ENCODE results near the gene SPG11.
A peak's percentile ranks its signal among the peaks of the same experiment; 100 is the strongest.
"Not testable (repeated sequence)": the region's sequence is repeated elsewhere in the genome, so short reads cannot be mapped to it uniquely, and the experiment has no call there.

The SPG11 gene

DNA sequence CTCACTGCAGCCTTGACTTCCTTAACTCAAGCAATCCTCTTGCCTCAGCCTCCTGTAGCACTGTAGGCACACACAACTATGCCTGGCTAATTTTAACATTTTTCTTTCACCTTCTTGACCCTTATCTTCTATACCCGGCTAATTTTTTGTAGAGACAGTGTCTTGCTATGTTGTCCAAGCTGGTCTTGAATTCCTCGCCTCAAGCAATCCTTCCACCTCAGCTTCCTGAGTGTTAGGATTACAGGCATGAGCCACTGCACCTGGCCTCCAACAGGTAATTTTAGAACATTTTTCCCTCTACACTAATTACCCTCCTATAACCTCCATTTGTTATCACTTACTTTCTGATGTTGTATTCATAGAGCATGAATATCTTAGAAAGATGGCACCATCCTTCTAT is 60.3 kb downstream of the SPG11 start:
- DNase-seq = no peak

DNA sequence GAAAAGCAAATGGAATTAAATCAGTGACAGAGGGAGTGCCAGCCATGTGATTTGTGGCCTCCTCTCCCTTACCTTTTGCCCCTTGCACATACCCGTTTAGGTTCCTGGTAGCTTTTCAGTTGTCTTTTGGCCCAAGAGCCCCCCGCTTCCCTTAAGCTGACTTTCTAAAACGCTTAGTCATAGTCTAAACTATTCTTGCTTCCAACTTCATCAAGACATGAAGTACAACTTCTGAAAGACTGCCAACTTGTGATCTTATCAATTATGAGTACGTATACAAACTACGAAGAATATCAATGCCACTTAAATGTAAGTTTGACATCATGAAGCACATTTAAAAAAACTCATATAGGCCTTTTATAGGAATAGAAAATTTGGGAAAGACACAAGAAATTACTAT is 64.6 kb downstream of the SPG11 start:
- no peak for DNase-seq

DNA sequence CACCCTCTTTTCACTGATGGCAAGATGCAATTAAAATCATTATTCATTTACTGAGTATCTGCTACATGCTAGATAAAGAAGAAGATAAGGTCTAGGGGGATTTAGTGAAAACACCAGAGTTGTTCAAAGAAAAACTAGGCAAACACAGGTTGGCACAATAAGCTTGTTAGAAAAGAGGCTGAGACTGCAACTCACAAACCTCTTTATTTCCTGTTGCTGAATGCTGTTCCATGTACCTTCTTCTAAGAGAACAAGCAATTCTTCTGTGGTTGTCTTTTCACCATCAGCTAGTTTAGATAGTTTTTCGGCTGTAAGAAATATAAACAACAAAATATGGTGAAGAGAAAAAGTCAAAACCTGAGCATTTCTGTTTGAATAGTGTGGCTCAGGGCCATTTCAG is 65.4 kb downstream of the SPG11 start:
- no peak for DNase-seq

DNA sequence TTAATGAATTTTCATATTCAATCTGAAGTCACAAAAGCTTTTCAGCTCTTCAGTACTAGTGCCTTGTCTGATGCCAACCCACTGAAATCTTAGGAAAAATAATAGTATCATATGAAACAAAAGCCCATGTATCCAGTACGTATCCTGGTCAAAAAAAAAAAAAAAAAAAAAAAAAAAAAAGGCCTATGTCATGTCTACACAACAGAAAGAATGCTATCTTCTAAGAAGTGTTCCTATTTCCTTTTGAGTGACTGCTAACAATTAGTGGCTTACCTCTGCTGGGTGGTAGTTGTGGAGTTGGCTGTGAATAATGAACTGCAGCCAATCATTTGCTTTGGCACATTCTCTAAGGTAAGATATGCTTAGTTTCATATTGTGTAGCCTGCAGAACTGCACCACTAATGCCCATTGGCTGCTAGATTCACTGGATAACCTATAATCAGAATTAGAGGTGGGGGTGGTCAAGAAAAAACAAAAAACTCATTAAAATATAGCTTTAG is 66.9 kb downstream of the SPG11 start:
- no peak for DNase-seq

DNA sequence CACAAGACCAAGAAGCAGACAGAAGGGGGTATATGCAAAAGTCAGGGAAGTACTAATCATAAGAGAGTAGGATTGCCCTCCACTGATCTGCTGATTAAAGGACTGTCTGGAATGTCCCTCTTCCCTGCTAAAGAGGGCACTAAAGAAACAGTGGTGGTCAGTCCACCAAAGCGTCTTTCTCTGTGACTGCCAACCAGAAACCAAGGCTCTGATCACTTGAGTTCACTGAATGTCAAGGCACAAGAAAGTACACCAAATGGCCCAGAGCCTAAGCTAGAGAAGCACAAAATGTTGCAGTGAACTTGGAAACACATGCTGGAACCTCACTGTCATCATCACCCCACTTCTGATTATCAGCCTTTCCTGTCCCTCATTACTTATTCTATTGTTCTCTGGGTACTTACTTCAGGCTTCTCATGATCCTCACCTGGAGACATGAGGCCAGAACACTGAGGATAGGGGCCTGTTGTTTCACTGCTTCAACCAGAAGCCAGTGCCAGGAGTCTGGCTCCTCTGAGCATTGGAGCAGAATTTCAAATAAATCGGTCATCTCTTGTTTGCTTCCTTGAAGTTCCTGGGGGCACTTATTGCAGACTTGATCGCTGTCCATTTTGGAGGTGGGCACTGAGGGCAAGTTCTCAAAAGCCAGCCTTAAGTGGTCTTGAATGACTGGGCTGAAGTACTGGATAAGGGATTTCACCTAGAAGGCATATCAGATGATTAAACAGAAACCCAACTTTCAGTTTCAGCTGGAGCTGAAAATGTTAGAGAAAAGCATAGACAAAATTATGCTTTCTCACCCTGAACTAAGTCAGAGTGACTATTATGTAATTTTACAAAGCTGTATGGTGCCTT is 67.6 kb downstream of the SPG11 start:
- DNase-seq = no peak

DNA sequence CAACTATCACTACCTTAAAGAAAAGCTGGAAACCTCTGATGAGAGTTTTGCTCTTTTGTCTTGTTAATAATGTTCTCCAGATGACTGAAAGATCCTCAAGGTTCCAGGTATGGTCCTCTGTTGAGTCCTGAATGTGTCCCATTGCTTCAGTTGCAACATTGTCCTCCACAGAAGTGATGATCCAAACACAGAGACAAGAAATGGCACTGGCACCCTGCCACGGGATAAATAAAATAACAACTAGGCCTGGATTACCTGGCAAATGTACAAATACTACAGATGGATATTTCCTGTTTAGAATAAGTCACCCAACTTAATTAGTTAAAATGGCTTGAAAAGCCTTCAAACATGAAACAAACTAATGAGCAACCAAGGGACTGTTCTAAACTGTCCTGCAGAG is 68.2 kb downstream of the SPG11 start:
- DNase-seq = no peak

DNA sequence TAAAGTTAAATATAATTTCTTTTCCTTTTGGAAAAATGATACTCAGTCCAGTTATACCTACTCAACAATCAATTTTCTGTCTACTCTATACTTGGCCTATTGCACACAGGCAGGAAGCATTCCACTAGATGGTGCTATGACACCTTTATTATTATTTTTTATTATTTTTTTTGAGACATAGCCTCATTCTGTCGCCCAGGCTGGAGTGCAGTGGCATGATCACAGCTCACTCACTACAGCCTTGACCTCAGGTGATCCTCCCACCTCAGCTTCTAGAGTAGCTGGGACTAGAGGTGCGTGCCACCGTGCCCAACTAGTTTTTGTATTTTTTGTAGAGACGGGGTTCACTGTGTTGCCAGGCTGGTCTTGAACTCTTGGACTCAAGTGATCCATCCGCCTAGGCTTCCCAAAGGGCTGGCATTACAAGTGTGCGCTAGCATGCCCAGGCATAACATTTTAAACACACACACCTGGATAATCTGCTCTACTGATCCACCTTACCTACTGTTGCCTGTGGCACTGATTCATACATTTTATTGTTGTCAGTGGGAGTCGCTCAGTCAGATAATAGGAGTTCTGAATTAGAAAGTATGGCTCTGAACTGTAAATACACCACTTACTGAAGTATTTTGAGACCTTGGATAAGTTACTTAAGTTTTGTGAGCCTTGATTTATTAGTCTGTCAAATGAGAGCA is 70.3 kb downstream of the SPG11 start:
- peak; percentile 35 for DNase-seq

DNA sequence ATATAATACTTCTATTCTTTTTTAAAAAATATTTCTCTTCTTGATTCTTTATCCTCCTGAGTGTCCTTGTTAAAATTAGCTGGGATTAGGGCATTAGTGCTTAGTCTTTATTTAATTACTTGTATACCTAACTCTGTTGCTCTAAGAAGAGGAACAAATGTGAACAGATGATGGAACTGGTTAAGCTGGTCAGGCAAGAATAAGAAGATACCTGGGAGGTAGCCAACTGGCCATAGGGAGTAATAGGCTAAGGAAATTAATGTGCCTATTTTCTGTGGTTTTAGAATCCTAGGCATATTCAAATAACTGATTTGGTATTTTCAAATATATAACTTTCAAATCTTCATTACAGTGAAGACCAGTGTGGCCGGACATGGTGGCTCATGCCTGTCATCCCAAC is 72.1 kb downstream of the SPG11 start:
- DNase-seq = no peak

DNA sequence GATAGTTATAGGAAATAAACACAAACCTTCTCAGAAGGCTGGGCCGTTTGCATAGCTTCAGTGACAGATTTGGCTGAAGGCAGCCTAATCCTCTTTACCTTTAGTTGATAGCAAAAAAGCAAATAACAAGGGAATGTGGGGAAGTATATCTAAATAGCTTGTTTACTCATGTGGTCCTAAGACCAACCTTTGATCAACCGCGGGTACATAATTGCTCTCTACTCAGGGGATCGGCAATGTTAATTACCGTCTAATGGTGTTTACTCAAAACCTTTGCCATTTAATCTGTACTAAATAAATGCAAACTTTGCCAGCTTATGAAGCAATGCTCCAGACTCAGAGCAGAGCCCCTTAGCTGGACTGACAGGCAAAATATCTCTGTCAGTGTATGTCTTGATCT is 74.9 kb downstream of the SPG11 start:
- no peak for DNase-seq

DNA sequence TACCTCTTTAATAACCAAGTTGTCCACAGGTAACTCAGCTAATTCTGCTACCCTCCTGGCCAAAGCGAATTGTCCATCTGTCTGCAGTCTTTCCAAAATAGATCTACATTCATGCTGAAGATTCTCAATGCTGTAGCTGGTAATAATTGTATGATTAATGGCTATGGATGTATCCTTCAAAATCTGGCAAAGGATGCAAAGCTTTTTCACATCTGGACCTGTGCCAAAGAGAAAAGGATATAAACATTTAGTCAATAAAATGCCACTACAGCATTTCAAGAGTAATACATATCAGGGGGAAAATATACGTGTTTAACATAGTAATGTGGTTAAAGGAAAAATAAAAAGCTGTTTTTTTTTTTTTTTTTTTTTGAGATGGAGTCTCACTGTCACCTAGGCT is 77.8 kb downstream of the SPG11 start:
- DNase-seq = no peak

DNA sequence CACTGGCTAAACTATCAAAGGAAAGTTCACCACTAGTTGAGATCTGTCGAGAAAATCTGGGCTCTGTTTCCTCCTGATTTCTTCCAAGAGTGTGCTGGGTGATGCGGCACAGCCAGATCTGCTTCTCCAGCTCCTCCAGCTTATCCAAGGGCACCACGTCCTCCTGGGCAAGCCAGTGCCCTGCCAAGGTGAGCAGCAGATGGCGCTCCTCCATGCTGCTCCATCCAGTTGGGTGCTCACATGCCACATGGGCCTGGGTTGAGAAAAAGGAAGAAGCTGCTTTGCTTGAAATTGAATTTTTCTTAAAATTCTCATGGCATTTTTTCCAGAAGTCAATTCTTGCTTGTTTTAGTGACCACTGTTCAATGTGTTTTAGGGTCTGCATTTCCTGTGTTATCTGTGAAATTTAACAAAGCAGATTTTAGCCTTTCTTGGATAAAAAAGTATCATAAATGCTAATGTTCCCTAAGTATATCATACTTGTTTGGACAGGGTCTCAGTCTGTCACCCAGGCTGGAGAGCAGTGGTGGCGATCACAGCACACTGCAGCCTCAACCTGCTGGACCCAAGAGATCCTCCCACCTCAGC is 79.2 kb downstream of the SPG11 start:
- peak; percentile 62 for DNase-seq

DNA sequence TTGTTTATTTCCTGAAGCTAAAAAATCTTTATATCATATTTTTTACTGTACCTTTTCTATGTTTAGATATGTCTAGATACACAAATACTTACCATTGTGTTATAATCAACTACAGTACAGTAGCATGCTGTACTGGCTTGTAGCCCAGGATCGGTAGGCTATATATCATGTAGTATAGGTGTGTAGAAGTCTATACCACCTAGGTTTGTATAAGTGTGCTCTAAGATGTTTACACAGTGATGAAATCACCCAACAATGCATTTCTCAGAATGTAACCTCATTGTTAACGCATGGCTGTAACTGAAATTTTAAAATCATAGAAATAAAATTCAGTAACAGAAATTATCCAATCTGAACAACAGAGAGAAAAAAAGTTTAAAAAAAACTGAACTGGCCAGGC is 83.4 kb downstream of the SPG11 start:
- DNase-seq = no peak

DNA sequence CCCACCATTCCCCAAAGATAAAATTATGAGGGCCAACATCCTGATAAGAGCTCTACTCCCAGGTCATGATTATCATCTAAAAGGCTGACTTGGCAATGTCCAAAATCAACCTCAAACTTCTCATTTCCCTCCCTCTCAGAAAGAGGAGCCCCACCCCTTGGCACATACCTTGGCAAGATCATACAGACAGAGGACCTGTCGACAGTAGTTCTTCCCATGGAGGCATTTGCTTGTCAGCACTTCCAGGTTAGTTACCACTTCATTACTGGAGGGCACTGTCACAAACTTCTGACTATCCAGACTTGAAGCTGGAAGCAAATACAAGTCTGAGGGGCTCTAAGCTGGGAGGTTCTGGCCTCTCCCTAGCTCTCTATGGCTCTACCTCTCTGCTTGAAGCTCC is 88.7 kb downstream of the SPG11 start:
- DNase-seq = no peak

DNA sequence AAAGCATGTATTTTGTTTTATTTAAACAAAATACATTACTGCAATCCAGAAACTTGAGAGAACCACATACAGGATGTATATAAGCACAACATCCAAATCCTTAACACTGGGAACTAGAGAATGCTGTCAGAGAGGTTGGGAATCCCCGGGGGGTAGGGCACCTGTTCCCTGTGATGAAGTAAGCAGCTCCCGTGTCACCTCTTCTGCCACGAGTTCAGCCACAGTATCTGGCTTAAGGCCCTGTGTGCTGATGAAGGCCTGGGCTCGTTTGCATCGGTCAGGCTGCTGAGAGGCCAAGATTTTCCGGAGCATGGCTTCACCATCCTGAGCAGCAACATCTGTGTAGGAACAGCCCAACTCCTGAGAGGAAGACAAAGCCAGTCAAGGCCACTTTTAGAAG is 90.1 kb downstream of the SPG11 start:
- no peak for DNase-seq

DNA sequence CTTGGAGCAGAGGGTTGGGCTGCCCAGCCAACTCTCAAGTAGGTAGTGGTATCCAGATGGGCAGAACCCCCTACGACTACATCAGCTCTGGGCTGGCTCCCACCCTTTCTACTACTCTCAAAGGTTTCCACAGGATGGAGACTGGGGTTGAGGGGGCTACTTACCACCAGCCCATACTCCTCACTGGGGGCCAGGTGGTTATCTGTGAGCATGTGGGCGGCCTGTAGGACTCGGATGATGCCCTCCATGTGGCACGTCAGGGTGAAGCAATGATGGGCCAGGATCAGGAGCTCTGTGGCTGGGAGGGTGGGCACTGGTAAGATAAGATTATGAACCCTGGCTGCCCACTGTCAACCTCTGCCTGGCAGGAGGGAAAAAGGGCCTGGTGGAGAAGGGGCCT is 93.1 kb downstream of the SPG11 start:
- no peak for DNase-seq

DNA sequence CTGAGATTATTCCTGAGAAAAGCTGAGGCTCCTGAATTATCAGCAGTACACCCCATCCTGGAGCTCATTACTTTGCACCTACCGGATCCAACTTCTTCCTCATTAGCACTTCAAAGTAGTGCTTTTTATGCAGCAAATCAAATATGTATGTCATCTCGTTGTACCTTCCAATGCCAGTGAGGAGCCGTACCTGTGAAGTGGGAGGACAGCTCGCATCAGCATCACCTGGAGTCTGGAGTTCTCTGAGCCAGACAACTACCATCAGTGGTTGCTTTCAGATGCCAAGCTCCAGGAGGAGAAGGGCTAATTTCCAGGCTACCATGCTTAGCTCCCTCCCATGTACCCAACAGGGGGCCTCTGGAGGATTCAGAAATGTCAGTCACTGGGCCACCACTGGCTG is 94.1 kb downstream of the SPG11 start:
- DNase-seq = no peak

DNA sequence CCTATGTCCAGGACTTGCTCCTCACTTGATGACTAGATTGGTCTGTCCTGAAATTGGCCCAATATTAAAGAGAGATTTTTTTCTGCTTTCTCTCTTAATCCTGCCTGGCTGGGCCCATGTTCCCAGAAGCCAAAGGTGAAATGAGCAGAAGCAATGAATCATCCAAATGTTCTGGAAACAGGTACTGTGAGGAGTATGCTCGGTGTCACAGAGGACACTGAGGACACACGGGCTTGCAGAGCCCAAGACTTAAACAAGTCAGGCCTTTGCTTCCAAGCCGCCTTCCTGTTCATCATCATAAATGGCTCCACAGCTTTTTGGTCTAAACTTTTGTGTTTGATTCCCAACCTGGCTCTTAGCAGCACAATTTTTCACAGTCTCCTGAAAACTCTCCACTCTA is 95.1 kb downstream of the SPG11 start:
- no peak for DNase-seq

DNA sequence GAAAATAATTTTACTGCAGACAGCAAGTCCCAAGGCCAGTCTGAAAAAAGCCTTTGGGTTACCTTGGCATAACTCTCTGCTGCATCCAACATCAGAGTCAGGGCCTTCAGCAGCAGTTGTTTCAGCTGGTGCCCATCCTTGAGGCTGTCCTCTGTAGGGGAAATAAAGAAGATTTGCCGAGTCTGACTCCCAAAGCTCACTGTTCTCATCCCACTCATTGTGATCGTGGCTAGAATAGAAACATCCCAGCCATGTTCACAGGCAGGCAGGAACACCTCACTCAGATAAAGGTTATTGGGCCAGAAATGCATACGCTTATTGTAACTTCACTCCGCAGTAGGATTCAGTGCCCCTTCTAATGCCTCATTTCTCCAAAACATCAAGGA is 97.3 kb downstream of the SPG11 start:
- no peak for DNase-seq

DNA sequence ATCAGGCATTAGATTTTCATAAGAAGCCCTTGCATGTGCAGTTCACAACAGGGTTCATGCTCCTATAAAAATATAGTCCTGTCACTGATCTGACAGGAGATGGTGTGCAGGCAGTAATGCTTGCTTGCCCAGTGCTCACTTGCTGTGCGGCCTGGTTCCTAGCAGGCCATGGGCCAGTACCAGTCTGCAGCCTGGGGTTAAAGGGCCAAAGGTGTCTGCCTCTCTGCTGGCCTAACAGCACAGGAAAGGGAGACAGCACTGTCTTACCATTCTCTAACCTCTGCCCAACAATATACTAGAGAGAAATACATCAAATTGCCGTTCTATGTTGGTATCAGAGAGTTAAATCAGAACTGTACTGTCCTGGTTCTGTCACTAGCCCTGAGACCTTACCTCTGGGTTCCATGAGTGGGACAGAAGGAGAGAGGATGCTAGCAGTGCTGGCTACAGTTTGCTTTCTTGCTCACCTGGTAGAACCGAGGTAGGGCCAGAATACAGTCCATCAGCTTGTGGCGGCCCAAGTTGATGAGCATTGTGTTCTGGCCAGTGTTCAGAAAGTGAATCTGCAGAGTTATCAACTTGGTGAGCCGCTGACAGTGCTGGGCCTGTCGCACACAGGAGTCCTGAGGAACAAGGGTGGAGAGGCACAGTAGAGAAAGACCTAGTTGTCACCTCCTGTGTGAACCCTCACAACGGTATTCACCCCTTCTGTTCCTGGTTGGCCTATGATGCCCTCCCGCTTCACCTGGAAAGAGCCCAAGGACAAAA is 97.9 kb downstream of the SPG11 start:
- no peak for DNase-seq

DNA sequence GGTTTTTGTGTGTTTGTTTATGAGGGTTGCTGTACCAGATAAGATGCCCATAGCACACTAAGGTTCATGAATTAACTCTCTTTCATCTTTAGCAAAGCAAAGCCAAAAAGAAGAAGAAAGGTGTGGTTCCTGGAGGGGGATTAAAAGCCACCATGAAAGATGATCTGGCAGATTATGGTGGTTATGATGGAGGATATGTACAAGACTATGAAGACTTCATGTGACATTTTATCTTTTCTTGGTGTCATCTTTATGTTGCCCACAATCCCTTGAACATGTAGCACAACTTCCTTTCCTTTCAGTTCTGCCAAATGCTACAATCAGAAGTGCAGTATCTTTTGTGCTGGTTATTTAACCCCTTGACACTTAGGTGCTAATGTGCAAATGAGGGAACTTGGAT is 102.5 kb downstream of the SPG11 start:
- DNase-seq = not testable (repeated sequence)

DNA sequence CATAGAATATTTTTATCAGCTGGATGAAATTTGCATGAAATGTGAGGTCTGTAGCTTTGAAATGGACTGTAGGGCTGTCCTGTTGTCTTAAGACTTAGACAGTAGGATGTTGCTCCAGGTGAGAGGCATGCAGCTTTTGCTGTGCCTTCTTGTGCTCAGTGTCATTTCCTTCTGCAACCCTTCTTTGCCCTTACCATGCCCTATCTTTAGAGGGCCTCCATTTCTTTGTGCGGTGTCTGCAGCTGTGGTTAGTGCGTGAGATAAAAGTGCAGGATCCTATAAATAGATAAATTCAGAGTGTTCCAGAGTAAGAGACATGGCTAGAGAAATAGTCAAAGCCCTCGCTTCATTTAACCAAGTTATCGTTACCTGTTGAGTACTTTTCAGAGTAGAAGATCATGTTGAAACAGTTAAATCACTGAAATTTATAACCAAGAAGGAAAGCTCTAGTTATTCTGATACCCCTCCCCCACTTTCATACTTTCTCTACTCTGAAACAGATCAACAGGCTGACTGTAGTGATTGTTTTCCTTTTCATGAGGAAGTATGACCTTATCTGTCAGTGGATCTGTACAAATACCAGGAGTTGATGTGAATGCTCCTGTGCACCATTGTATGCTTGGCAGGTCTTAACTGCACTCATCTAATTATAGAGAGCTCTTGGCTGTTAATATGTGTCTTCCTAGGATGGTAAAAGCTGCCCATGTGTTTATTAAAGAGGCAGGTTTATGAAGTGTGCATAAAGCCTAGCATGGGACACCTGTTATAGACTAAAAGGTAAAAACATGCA is 108.3 kb downstream of the SPG11 start:
- DNase-seq = no peak

DNA sequence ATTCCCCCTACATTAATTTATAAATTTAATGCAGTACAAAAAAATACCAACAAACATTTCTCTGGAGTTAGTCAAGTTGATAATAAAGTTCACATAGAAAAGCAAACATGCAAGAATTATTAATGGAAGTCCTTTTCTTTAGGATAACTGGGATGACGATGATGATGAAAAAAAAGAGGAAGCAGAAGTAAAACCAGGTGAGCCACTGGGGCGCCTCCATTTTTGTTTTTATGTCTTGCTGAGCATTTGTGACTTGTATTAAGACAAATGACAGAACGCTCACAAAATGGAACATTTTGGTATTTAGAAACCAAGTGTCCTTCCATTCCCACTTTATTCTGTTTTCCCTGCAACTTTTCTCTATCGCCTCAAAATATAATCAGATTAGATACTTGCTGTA is 112.7 kb downstream of the SPG11 start:
- no peak for DNase-seq

DNA sequence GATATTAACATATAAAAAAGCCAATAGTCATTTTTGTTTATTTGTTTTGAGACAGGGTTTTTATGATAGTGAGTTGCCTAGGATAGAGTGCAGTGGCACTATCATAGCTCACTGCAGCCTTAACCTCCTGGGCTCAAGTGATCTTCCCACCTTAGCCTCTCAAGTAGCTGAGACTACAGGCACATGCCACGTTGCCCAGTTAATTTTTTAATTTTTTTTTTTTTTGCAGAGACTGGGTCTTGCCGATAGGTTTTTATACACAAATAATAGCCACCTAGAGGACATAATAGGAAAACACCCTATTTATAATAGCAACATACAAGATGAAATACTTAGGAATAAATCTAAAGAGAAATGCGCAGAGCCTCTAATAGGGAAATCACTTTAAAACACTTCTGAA is 113.2 kb downstream of the SPG11 start:
- no peak for DNase-seq
